ENCODE results near the gene MAPRE2. TPM values are rescaled to one million over a fixed set of nuclear protein-coding genes. Genes with fewer than 3 reads are reported as not detected.

Gene MAPRE2
- total RNA-seq, 1 experiment from 2014 or later: 29.4 TPM

GRCh38 chr18:35000457-35000856 lies 40.8 kb upstream of the MAPRE2 start:
- no peak overlapping the region for H2BK15ac ChIP-seq (ENCODE audit: low read depth, low read length)
- no peak overlapping the region for H3K18ac ChIP-seq (ENCODE audit: insufficient read length, low read depth, low read length)
- H4K20me1 ChIP-seq (ENCODE audit: control insufficient read depth, insufficient read depth, insufficient read length): no peaks in the 10 kb centered on the region
- WGBS (ENCODE audit: extremely low coverage, insufficient read length, low lambda C conversion rate): no CpG with 5 or more reads among the region's 3 CpGs
- no peak overlapping the region for H3K4ac ChIP-seq (ENCODE audit: low read depth, low read length)
- H3K9me3 ChIP-seq (ENCODE audit: control insufficient read depth, low read depth, low read length): no peaks in the 10 kb centered on the region
- no peak overlapping the region for H2AFZ ChIP-seq (ENCODE audit: low read length)
- peaks cover 8 to 10% of the 10 kb centered on the region in 2 experiments; a peak in 2 of 5 replicates for H3K9me3 Mint-ChIP-seq
- no peak overlapping the region for H2BK12ac ChIP-seq (ENCODE audit: insufficient read length, low read depth, low read length)
- no peaks in the 10 kb centered on the region for H3K79me1 ChIP-seq (ENCODE audit: insufficient read depth, low read depth, low read length, poor library complexity, severe bottlenecking)
- DNase-seq: no peak
- no peak overlapping the region for H3K4me3 Mint-ChIP-seq
- H3K56ac ChIP-seq (ENCODE audit: insufficient read length, low read depth, low read length): no peak overlapping the region
- H2BK120ac ChIP-seq (ENCODE audit: low read depth, low read length, poor library complexity, severe bottlenecking): no peak overlapping the region
- H3K23me2 ChIP-seq (ENCODE audit: insufficient read length, low read depth, low read length, poor library complexity, severe bottlenecking): no peaks in the 10 kb centered on the region
- no peak overlapping the region for H3K9ac ChIP-seq (ENCODE audit: extremely low read depth, insufficient read length, low read length)
- no peaks in the 10 kb centered on the region for H3K4me1 ChIP-seq (ENCODE audit: insufficient read depth, low read length)
- H2BK5ac ChIP-seq (ENCODE audit: insufficient read length, low read length): no peak overlapping the region
- no peak overlapping the region for H3T11ph ChIP-seq (ENCODE audit: low read length)
- no peak overlapping the region for H2BK20ac ChIP-seq (ENCODE audit: low read depth, low read length, poor library complexity, severe bottlenecking)
- H3K27me3 Mint-ChIP-seq (ENCODE audit: low read depth): peaks cover 2% of the 10 kb centered on the region; the same call in 1 of the 2 replicates
- H3K36me3 Mint-ChIP-seq (ENCODE audit: insufficient read depth in 1 of 3, low read depth in 3 of 3): peaks cover 0 to 11% (median 2%) of the 10 kb centered on the region in 3 experiments; a peak in 4 of 7 replicates
- H4K5ac ChIP-seq (ENCODE audit: insufficient read length, low read depth, low read length): no peak overlapping the region
- no peaks in the 10 kb centered on the region for H3K79me2 ChIP-seq (ENCODE audit: insufficient read depth, low read length)
- H3K23ac ChIP-seq (ENCODE audit: insufficient read length, low read depth, low read length): no peak overlapping the region
- H2AK5ac ChIP-seq (ENCODE audit: insufficient read length, low read length): no peak overlapping the region
- TF ChIP-seq, protein P1, sequence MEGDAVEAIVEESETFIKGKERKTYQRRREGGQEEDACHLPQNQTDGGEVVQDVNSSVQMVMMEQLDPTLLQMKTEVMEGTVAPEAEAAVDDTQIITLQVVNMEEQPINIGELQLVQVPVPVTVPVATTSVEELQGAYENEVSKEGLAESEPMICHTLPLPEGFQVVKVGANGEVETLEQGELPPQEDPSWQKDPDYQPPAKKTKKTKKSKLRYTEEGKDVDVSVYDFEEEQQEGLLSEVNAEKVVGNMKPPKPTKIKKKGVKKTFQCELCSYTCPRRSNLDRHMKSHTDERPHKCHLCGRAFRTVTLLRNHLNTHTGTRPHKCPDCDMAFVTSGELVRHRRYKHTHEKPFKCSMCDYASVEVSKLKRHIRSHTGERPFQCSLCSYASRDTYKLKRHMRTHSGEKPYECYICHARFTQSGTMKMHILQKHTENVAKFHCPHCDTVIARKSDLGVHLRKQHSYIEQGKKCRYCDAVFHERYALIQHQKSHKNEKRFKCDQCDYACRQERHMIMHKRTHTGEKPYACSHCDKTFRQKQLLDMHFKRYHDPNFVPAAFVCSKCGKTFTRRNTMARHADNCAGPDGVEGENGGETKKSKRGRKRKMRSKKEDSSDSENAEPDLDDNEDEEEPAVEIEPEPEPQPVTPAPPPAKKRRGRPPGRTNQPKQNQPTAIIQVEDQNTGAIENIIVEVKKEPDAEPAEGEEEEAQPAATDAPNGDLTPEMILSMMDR (conservative IDR thresholded peaks at IDR 0.05): no peak
- H3K27me3 ChIP-seq (ENCODE audit: insufficient read depth, low read length): no peaks in the 10 kb centered on the region
- no peak overlapping the region for H4K8ac ChIP-seq (replicated peaks; ENCODE audit: insufficient read length, low read depth, low read length)
- H4K91ac ChIP-seq (ENCODE audit: insufficient read length, low read depth, low read length): no peak overlapping the region
- no peak overlapping the region for H3K4me2 ChIP-seq (ENCODE audit: insufficient read depth, insufficient read length, low read length)
- H3K4me1 Mint-ChIP-seq: peaks cover 25 to 31% of the 10 kb centered on the region in 2 experiments
- no peak overlapping the region for H3K27ac ChIP-seq (ENCODE audit: insufficient read length, low read depth, low read length)
- no peak overlapping the region; a peak in 1 of 7 replicates for H3K27ac Mint-ChIP-seq
- no peak overlapping the region for H3K14ac ChIP-seq (ENCODE audit: insufficient read depth, low read length)

Data from H9 (cell line).